ENCODE measurements around the gene NUDT16.
"Not testable (repeated sequence)": the region's sequence is repeated elsewhere in the genome, so short reads cannot be mapped to it uniquely, and the experiment has no call there.

Gene NUDT16

DNA sequence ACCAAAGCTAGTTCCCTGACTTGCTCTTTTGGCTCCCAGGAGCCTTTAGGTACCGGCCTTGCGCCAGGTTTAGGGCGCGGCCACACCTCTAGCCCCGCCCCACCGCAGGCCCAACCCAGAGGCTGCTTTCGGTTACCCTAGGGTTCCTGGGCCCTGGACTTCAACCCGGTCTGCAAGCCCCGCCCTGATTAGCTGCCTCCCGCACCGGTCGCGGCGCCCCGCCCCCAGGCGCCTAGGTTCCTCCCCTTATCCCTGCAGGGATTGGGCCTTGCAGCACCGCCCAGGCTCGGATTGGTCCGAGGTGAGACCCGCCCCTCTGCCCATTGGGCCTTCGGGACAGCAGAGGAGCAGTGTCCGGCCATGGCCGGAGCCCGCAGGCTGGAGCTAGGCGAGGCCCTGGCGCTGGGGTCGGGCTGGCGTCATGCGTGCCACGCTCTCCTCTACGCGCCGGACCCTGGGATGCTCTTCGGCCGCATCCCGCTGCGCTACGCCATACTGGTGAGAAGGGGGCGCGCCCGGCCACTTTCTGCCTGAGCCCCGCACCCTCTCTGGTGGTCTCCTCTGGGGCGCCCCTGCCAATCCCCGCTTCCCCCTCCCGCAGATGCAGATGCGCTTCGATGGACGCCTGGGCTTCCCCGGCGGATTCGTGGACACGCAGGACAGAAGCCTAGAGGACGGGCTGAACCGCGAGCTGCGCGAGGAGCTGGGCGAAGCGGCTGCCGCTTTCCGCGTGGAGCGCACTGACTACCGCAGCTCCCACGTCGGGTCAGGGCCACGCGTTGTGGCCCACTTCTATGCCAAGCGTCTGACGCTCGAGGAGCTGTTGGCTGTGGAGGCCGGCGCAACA, at the start of gene NUDT16:
TSS of gene NUDT16 (plus strand) at position 330 of the 847 bp plus-strand sequence. CDS start at position 361, 31 bp downstream.
- DNase-seq (ENCODE audit: low read depth): peak; percentile 89

DNA sequence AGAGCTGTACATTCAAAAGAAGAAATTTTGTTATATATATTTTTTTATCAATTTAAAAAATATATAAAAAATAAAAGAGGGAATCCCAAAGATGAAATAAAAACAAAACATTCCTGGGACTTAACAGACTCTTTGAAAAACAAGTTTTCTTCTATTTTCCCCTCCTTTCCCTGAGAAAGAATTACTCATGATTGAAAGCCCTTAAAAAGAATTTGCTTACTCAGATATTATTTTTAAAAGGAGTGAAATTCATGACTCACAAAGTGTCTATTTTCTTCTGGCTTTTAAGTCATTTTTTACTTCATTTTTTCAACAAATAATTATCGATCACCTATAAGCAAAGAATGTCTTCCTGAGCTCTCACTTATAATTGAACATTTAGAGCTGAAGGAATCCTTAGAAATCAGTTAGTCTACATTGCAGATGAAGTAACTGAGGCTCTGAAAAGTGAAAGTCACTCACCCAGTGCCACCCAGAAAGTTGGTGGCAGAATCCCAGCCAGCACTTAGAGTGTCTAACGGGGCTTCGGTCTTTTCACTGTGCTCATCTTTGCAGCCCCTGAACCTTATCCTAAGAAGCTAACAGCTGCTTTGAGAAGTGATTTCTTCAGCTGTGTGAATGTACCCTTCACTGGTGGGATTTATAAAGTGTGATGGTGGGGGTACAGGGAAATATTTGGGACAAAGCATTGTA, 42.5 kb upstream of the NUDT16 start:
- no peak for DNase-seq (ENCODE audit: low read depth)

- DNase-seq (ENCODE audit: low read depth): no peak
Measured at GRCh38 chr3:131341761-131342160, 39.8 kb upstream of the NUDT16 start.

- no peak for DNase-seq (ENCODE audit: low read depth)
Measured at GRCh38 chr3:131348911-131349310, 32.7 kb upstream of the NUDT16 start.

GRCh38 chr3:131349454-131349853, 32.1 kb upstream of the NUDT16 start:
- no peak for DNase-seq (ENCODE audit: low read depth)

DNA sequence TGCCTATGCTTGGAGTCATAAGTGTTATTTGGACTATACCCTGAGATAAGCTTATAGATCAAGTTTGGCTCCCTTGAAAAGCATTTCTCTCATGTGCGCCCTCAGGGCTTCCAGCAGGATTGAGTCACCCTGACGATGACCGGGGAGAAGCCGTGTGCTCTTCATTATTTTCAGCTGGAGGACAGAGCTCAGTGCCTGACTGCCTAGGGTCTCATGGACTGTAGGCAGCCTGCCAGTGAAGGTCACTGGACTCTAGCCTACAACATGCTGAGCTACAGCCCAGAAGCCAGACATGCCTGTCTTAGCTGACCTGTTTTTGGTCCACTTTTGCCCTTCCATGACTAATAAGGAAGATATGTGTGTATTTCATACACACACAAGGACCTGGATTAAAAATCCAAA, 31.6 kb upstream of the NUDT16 start:
- peak; percentile 73 for DNase-seq (ENCODE audit: low read depth)

- no peak for DNase-seq (ENCODE audit: low read depth)
Measured at GRCh38 chr3:131350506-131350905, 31.1 kb upstream of the NUDT16 start.

DNA sequence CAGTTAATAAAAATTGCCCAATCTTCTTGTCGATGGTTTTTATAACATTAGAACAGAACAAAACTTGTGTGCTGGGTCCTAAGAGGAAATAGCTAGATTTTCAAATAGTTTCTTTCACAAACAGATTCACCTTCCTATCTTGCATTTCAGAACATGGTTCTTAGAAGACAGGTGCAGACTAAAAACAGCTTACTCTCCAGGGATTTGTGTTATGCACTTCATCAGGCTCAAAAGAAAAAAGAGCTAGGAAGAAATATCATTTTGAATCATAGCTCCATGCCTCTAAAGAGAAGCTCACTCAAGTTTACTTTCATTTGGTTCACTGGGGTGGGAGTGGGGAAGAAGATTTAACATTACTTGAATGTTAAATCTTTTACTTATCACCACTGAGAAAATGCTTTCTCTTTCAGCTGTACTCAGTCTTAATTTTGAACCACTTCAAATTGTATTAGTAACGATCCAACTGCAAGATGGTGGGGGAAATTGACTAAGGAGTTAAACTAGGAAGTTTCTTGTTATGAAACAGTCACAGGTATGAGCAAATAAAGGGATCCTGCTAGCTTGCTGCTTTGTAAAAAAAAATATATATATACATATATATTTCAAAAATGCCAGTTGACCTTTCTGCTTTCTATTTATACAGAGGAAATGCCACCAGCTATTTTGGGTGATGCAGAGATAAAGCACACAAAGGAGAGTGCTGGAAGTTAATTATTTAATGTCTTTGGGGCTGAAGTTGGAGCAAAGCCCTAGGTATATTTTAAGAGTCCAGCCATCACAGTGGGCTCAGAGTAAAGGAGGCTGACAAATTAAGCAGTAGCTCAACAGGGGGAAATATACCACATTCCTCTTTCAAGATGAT, 28.3 kb upstream of the NUDT16 start:
- DNase-seq (ENCODE audit: low read depth): no peak

DNA sequence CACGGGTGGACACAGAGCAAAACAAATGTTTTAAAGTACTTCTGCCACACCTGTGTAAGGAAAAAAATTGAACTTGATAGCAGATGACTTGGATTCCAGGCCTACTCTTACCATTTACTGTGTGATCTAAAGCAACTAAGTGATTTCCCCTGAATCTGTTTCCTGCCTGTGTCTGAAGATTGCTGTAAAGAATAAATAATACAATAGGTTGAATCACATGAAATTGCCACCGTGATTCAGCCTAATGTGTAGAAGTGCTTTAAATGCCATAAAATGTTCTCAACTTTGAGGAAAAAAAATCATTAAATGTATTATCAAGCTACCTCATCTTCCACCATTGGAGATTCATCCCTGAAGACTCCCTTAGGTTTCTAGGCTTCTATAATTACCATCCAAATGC, 27.6 kb upstream of the NUDT16 start:
- no peak for DNase-seq (ENCODE audit: low read depth)

DNA sequence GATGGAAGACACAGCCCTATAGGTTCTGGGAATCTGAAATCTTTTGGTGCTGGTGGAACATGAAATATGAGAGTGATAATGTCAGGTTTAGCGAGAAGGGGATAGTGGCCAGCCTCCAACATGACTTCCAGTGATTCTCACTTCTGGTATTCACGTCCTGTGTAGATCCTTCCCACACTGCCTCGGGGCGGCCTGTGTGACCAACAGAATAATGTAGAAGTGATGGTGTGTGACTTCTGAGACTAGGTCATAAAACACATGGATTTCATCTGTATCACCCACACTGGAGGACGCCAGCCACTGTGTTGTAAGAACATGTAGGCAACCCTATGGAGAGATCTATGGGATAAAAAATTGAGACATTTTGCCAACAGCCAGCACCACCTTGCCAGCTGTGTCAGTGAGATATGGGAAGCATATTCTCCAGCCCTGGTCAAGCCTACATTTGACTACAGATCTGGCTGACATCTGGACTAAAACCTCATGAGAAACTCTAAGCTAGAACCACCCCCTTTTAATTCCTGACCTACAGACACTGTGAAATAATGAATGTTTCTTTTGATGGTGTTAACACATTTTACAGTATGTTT, 25.5 kb upstream of the NUDT16 start:
- DNase-seq (ENCODE audit: low read depth): no peak

GRCh38 chr3:131357275-131357674, 24.3 kb upstream of the NUDT16 start:
- DNase-seq (ENCODE audit: low read depth): no peak

DNA sequence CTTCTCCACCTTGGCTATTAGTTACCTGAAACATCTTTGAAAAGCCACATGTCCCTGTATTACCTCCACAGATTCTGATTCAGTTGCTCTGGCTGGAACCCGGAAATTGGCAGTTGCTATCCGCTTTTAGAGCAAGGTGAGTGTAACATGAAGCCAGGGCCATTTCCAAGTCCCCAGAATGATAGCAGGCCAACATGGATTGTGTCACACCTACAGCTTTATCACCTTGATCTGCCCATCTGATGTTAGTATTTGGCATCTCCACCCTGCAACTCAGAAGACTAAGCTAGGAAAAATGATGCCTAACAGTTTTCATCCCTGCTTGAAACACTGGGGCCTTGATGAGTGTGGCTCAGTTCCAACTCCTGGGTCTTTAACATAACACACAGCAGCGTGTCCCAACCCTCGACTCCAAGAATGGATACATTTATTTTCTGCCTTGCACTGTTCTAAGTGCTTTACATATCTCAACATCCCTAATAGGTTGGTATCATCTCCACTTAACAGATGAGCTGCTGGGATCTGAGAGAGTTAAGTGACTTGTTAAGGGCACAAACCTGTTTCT, 21.3 kb upstream of the NUDT16 start:
- no peak for DNase-seq (ENCODE audit: low read depth)

DNA sequence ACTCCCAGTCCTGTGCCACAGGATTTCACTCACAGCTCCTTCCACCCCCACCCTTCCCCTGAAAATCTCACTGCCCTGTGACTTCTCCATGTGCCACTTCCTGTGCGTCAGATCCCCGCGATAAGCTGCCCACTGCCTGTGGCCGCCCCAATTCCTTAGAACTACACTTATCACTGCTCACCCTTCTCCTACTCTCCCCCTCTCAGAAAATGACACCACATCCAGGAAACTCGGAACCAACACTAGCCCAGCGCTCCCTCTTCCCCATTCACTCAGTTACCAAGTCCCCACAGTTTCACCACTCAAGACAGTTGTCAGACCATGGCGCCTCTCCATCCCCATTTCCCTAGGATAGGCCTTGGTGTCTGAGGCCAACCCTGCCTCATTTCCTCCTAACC, 20.5 kb upstream of the NUDT16 start:
- not testable (repeated sequence) for DNase-seq (ENCODE audit: low read depth)

- peak; percentile 60 for DNase-seq (ENCODE audit: low read depth)
Measured at GRCh38 chr3:131361464-131362421, 19.8 kb upstream of the NUDT16 start.

GRCh38 chr3:131363275-131363674, 18.3 kb upstream of the NUDT16 start:
- DNase-seq (ENCODE audit: low read depth): no peak

DNA sequence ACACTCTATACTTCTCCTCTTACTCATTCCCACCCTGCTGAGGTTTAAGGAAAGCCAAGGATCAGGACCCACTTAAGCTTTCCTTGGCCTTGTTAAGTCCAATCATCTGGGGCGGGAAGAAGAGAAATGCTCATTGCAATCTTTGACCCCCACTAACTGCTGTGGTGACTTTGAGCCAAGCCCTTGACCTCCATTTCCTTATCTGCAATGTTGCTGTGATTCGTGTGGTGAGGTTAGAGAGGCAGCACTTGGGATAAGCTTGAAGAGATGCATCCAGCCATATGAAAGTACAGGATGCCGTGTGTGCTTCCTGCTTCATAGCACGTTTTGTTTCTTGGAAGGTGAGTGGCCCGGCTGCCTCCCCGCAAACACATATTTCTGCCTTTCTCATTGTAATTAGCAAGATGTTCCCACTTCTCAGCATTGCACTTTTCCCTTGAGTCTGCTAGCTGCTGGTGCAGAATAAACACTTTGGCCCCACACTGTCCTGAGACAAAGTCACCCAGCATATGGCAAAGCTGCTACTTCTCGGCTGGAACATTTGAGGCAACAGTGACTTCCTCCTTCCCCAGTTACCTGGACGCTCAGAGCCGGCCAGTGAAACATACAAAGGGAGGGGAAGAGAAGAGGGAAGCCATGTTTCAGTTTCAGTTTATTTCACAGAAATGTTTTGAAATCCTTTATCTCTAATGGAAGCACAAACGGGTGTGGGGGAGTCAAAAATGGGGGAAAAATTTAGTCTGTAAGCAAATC, 10.5 kb upstream of the NUDT16 start:
- DNase-seq (ENCODE audit: low read depth): no peak

- DNase-seq (ENCODE audit: low read depth): no peak
Measured at GRCh38 chr3:131371688-131372066, 9.9 kb upstream of the NUDT16 start.

DNA sequence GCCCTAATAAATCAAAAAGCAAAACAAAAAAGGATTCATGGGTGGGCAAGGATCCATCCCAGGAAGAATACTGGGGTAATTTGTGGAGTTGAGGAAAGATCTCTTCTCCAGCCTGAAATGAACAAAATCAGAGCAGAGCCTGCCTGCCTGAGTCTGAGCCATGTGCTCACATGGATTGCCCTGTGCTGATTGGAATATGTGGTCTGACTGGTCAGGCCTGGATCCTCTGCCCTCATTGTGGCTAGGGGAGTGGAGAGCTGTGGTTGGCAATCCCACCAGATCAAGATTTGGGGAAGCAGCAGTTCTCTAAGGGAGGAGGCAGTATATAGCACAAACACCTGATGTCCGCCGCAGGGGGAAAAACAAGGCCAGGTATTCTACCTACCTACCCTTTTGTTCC, 6.8 kb upstream of the NUDT16 start:
- no peak for DNase-seq (ENCODE audit: low read depth)

DNA sequence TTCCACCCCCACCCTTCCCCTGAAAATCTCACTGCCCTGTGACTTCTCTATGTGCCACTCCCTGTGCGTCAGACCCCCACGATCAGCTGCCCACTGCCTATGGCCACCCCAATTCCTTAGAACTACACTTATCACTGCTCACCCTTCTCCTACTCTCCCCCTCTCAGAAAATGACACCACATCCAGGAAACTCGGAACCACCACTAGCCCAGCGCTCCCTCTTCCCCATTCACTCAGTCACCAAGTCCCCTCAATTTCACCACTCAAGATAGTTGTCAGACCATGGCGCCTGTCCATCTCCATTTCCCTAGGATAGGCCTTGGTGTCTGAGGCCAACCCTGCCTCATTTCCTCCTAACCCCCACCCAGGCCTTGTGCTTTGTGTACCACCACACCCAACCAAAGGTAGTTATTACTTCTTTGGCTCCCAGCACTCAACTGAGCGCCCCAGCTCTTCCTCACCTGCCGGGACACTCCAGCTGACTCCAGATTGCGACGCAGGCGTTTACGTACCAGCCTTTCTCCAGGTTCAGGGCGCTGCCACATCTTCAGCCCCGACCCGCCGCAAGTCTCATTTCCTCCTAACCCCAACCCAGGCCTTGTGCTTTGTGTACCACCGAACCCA, 641 bp upstream of the NUDT16 start:
- not testable (repeated sequence) for DNase-seq (ENCODE audit: low read depth)

All from HS-5 (cell line).